SU-DHL-6 (cell line): ENCODE measurements around the gene CTNNB1.

Experiments
- EZH2phosphoT487 ChIP-seq: fragments of 200-600 bp; sonication (generic), shearing (Covaris generic); conservative IDR thresholded peaks from 2 replicates; pipeline ENCODE4 v1.6.1; 2018; ENCODE audit warnings: mild to moderate bottlenecking, antibody characterized with exemption, low read length, moderate library complexity, mixed read lengths
- TF ChIP-seq, protein P1 (sequence below): fragments of 200-600 bp; sonication (generic); IDR thresholded peaks from one replicate; pipeline ENCODE4 v1.5.1; 2017; ENCODE audit warnings: antibody characterized with exemption, mild to moderate bottlenecking, low read length, moderate library complexity; ENCODE audit not compliant: insufficient read depth, poor library complexity, severe bottlenecking

DNA sequence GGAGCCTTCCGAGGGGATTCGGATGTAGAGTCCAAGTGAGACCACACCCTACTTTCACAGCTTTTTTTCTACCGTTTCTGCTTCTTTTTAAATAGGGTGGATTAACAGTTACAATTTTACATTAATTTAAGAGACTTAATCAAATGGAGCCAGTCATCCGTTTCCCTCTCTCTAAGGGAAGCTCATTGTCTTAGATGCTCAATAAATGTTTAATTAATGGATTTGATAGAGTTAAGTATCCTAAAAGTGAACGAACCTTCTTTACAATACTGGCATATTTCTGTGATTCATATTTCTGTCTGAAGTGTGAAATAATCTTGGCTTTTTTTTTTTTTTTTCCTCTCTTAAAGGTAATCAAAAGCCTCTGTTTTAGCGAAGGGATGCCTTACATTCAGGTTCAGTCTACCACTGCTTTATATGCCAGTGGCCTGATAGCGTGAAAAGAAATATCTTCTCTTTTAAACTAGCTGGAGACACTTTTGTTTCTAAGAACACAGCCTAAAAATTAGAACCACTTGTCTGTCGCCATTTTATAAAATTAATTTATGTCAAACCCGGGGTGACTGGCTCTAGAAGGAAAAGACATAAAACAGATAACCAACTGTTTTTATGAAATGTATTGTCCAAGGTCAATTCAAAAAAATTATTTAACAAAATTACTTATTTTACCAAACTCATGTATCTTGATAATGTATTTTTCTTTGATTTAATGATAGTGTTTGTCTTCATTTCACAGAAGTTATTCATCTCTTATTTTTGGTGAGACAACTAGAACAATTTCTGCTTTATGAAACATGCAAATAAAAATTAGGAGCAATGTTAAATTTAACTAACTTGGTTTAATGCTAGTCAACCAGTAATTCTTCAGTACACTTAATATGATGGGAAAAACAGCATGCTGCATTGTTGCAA is 2.5 kb upstream of the CTNNB1 start:
- no peak for TF ChIP-seq EZH2phosphoT487
- TF ChIP-seq, protein P1, sequence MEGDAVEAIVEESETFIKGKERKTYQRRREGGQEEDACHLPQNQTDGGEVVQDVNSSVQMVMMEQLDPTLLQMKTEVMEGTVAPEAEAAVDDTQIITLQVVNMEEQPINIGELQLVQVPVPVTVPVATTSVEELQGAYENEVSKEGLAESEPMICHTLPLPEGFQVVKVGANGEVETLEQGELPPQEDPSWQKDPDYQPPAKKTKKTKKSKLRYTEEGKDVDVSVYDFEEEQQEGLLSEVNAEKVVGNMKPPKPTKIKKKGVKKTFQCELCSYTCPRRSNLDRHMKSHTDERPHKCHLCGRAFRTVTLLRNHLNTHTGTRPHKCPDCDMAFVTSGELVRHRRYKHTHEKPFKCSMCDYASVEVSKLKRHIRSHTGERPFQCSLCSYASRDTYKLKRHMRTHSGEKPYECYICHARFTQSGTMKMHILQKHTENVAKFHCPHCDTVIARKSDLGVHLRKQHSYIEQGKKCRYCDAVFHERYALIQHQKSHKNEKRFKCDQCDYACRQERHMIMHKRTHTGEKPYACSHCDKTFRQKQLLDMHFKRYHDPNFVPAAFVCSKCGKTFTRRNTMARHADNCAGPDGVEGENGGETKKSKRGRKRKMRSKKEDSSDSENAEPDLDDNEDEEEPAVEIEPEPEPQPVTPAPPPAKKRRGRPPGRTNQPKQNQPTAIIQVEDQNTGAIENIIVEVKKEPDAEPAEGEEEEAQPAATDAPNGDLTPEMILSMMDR, result no peak
